Colonic mucosa (tissue), 4 donors: ENCODE data around the gene GPR161. TPM values are rescaled to one million over a fixed set of nuclear protein-coding genes. Genes with fewer than 3 reads are reported as not detected.

Experiments
- DNase-seq: peaks from one replicate; pipeline ENCODE4 v3.0.0-alpha.2; 2020
- H3K27ac ChIP-seq: fragments of 200-600 bp; one replicate; pipeline ENCODE4 v1.8.0; 2021
- H3K27me3 ChIP-seq: fragments of 200-600 bp; one replicate; pipeline ENCODE4 v1.8.0; 2021
- H3K36me3 ChIP-seq: fragments of 200-600 bp; one replicate; pipeline ENCODE4 v1.8.0; 2021
- H3K4me1 ChIP-seq: fragments of 200-600 bp; one replicate; pipeline ENCODE4 v1.8.0; 2021; ENCODE audit warnings: mild to moderate bottlenecking
- H3K4me3 ChIP-seq: fragments of 200-600 bp; one replicate; pipeline ENCODE4 v1.8.0; 2021
- H3K9ac ChIP-seq, 2 donors: one replicate each; pipeline ENCODE4 v1.7.0; 2013; ENCODE audit warnings: control low read depth in 2 of 2, low read depth in 2 of 2, low read length in 2 of 2
- H3K9me3 ChIP-seq: fragments of 200-600 bp; one replicate; pipeline ENCODE4 v1.8.0; 2021
- intact Hi-C: fragments of 100-400 bp; cut with DNase I; formaldehyde crosslinking; loops from one replicate; pipeline ENCODE4 v1.14.1; 2022
- total RNA-seq, 2 donors: library from RNA; stranded (reverse); fragmentation: NEBNext Ultra II Directional in 1 of 2; extraction: Animal tissue kit (Norgen Biotek cat#: 25700) in 1 of 2; gene quantifications; one replicate each; pipeline ENCODE4 v1.2.1, GENCODE V29; 2021
- TF ChIP-seq, protein P1 (sequence below): fragments of 200-600 bp; IDR thresholded peaks from one replicate; pipeline ENCODE4 v1.8.0; 2022; ENCODE audit warnings: antibody characterized with exemption, mild to moderate bottlenecking
- donor health status: healthy.
- donor health status: DM: no; HTN: no; CAD: no.
- donor health status: DM: no; HTN: no; CAD: no.

The GPR161 gene
- total RNA-seq, 2 donors from 2014 or later, result 2.5 to 3.2 TPM

GRCh38 chr1:168129933-168130332 lies 6.8 kb downstream of the GPR161 start:
- intact Hi-C loops, result no loop called here
- H3K36me3 ChIP-seq, result no peaks in the 10 kb centered on the region
- no peak for DNase-seq

GRCh38 chr1:168127503-168127902 lies 9.2 kb downstream of the GPR161 start:
- Histone ChIP-seq H3K9ac (no peak overlapping the region), H3K36me3 (no peaks in the 10 kb centered on the region), H3K4me3 (no peak overlapping the region), H3K4me1 (no peaks in the 10 kb centered on the region), H3K27me3 (no peaks in the 10 kb centered on the region), H3K27ac (no peak overlapping the region), H3K9me3 (no peaks in the 10 kb centered on the region)
- TF ChIP-seq, protein P1, sequence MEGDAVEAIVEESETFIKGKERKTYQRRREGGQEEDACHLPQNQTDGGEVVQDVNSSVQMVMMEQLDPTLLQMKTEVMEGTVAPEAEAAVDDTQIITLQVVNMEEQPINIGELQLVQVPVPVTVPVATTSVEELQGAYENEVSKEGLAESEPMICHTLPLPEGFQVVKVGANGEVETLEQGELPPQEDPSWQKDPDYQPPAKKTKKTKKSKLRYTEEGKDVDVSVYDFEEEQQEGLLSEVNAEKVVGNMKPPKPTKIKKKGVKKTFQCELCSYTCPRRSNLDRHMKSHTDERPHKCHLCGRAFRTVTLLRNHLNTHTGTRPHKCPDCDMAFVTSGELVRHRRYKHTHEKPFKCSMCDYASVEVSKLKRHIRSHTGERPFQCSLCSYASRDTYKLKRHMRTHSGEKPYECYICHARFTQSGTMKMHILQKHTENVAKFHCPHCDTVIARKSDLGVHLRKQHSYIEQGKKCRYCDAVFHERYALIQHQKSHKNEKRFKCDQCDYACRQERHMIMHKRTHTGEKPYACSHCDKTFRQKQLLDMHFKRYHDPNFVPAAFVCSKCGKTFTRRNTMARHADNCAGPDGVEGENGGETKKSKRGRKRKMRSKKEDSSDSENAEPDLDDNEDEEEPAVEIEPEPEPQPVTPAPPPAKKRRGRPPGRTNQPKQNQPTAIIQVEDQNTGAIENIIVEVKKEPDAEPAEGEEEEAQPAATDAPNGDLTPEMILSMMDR, result no peak
- intact Hi-C loops, result no loop called here
- DNase-seq, result no peak

More at GRCh38 chr1:168129933-168130332, 6.8 kb downstream of the GPR161 start:
- H3K4me1 ChIP-seq, result no peaks in the 10 kb centered on the region
- no peak overlapping the region for H3K27ac ChIP-seq
- H3K27me3 ChIP-seq, result no peaks in the 10 kb centered on the region
- H3K9me3 ChIP-seq, result no peaks in the 10 kb centered on the region
- TF ChIP-seq, protein P1, result no peak
- H3K9ac ChIP-seq, result no peak overlapping the region
- no peak overlapping the region for H3K4me3 ChIP-seq

DNA sequence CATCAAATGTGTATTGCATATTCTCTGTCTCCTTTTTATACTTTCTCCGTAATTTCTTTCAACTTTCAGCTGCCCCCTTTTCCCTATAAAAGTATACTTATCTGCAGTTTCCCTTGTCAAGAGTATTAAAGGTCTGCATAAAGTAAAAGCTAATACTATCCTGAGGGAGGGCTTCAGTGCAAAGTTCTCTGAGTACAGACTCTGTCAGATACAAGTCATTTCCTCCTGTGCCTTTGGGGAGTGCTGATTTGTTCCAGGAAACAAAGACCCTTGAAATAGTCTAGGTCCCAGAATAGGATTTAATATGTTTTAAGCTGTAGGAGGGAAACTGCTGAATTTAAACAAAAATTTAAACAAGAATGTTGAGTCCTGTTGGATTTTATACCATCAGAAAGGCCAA lies 11.7 kb downstream of the GPR161 start:
- Histone ChIP-seq H3K4me1 (no peaks in the 10 kb centered on the region), H3K4me3 (no peak overlapping the region), H3K9me3 (no peaks in the 10 kb centered on the region), H3K27ac (no peak overlapping the region), H3K36me3 (no peaks in the 10 kb centered on the region), H3K27me3 (no peaks in the 10 kb centered on the region), H3K9ac (no peak overlapping the region)
- DNase-seq, result no peak
- TF ChIP-seq, protein P1, result no peak
- intact Hi-C loops, result no loop called here

- no peaks in the 10 kb centered on the region for H3K27me3 ChIP-seq
- H3K4me3 ChIP-seq, result no peak overlapping the region
- H3K27ac ChIP-seq, result no peak overlapping the region
- peak; percentile 38 for DNase-seq
- H3K36me3 ChIP-seq, result no peaks in the 10 kb centered on the region
- intact Hi-C loops, result no loop called here
- TF ChIP-seq, protein P1, result no peak
- H3K9ac ChIP-seq, result no peak overlapping the region
- H3K4me1 ChIP-seq, result no peaks in the 10 kb centered on the region
- no peaks in the 10 kb centered on the region for H3K9me3 ChIP-seq
Measured at GRCh38 chr1:168121401-168122011, 15.2 kb downstream of the GPR161 start.

DNA sequence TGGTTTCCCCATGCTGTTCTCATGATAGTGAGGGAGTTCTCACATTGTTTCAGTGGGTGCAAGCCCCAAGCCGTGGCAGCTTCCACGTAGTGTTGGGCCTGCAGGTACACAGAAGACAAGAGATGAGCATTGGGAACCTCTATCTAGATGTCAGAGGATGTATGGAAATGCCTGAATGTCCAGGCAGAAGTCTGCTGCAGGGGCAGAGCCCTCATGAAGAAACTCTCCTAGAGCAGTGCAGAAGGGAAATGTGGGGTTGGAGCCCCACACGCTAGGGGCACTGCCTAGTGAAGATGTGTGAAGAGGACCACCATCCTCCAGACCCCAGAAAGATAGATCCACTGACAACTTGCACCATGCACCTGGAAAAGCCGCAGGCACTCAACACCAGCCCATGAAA lies 17.0 kb downstream of the GPR161 start:
- DNase-seq, result no peak
- Histone ChIP-seq H3K4me3 (no peak overlapping the region), H3K36me3 (no peaks in the 10 kb centered on the region), H3K9me3 (no peaks in the 10 kb centered on the region), H3K27ac (no peak overlapping the region), H3K27me3 (no peaks in the 10 kb centered on the region), H3K9ac (no peak overlapping the region), H3K4me1 (peaks cover 3% of the 10 kb centered on the region)
- intact Hi-C loops, result no loop called here
- TF ChIP-seq, protein P1, result no peak
